ENCODE measurements around the gene SAPCD1.

Gene SAPCD1

GRCh38 chr6:31781244-31782125 is 19.0 kb downstream of the SAPCD1 start:
- H3K4me3 ChIP-seq (replicated peaks; ENCODE audit: low read depth, low read length) = no peak overlapping the region
- no peak for DNase-seq (ENCODE audit: low read depth)
- no peak for TF ChIP-seq CTCF (IDR thresholded peaks at IDR 0.05; ENCODE audit: low read length, missing control alignments)

DNA sequence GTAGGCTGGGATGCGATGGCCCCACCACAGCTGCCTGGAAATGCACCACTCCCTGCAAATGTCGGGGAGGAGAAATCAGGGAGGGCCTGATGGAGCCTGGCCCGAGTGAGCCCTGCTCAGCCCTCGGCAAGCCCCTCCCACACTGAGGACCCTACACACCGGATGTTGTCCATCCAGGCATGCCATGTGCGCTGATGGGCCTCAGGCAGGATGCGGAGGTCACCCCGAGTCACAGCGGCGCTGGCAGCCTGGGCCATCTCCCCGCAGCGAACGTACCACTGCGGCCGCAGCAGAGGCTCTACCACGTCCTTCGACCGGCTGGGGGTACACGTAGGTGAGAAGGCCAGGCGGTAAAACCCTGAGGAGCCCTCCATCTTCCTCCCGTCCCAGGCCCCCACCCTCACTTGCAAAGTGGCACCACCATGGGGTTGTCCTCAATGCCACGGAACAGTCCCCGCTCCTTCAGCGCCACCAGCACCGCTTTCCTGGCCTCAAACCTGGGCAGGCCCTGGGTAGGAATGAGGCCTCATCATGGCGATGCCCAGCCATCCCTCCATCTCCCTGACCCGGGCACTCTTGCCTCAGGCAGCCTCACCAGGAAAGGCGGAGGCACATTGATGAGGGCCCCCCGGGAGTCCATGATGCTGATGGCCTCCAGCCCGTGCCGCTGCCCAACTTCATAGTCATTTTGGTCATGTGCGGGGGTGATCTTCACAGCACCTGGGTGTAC is 19.8 kb downstream of the SAPCD1 start:
- TF ChIP-seq CTCF (IDR thresholded peaks at IDR 0.05; ENCODE audit: low read length, missing control alignments) = no peak
- no peak for DNase-seq (ENCODE audit: low read depth)
- H3K4me3 ChIP-seq (replicated peaks; ENCODE audit: low read depth, low read length) = no peak overlapping the region

DNA sequence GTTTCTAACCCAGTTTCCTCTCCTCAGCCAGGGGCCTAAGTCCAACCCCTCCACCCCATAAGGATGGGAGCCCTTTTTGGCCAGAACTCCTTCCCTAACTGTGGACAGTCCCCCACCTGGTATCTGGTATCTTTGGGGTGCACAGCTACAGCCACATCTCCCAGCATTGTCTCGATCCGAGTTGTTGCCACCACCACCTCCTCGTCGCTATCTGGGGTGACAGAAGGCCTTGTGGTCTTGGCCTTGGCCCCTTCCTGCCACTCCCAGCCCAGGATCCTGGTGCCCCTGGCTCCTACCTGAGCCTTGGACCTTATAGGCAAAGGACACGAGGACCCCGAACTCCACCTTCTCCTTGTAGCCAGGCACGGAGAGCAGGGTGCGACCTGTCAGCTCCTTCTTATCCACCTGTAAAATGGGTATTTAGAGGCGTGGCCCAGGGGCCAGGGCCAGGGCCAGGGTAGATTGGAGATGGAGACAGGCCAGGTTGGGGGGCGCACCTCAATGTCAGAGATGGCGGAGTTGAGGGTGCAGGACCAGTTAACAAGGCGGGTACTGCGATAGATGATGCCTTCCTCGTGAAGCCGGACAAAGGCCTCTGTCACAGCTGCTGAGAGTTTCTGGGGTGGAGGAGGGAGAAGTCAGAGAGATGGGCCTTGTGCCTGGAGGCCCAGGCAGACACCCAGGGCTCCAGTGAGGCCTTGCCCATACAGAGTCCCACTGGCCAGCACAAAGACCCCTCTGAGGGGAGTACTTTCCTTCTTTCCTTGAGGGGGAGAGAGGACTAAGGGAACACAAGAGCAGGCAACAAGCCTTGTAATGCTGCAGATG is 21.9 kb downstream of the SAPCD1 start:
- DNase-seq (ENCODE audit: low read depth) = no peak

GRCh38 chr6:31785475-31785874 is 23.0 kb downstream of the SAPCD1 start:
- no peak for DNase-seq (ENCODE audit: low read depth)
- no peak for TF ChIP-seq CTCF (IDR thresholded peaks at IDR 0.05; ENCODE audit: low read length, missing control alignments)

More for the DNA sequence above, 21.9 kb downstream of the SAPCD1 start:
- TF ChIP-seq CTCF (IDR thresholded peaks at IDR 0.05; ENCODE audit: low read length, missing control alignments) = no peak
- H3K4me3 ChIP-seq (replicated peaks; ENCODE audit: low read depth, low read length) = no peak overlapping the region

DNA sequence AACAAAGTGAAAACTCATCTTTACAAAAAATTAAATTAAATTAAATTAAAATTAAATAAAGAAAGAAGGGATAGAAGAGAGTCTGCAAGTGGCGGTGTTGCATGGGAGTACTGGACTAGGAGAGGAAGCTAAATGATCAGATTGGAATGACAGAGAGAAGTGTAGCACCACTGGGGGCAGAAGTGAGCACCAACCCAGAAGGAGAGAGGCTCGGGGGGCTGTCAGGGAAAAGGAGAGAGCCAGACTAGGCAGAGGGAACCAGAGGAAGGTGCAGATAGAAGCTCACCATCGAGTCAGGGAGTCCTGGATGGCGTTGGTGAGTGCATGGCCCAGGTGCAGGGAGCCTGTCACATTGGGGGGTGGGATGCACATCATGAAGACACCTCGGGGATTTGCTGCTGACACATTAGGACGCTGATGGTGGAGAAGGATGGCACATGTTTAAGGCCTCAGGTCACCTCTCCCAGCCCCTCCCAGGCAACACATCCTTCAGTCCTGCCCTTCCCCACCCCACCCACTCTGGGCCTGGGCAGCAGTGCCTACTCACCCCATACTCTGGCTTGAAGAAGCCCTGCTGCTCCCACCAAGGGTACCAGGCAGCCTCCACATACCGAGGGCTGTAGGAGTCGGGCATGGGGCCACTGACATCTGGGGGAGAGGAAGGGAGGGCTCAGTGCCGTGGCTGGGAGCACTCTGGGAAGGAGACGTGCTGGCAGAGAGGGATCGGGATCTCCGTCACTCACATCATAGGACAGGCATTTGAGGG is 29.1 kb downstream of the SAPCD1 start:
- no peak overlapping the region for H3K4me3 ChIP-seq (replicated peaks; ENCODE audit: low read depth, low read length)
- TF ChIP-seq CTCF (IDR thresholded peaks at IDR 0.05; ENCODE audit: low read length, missing control alignments) = peak; percentile 71
- peak; percentile 60 for DNase-seq (ENCODE audit: low read depth)

More at GRCh38 chr6:31785475-31785874, 23.0 kb downstream of the SAPCD1 start:
- no peak overlapping the region for H3K4me3 ChIP-seq (replicated peaks; ENCODE audit: low read depth, low read length)

DNA sequence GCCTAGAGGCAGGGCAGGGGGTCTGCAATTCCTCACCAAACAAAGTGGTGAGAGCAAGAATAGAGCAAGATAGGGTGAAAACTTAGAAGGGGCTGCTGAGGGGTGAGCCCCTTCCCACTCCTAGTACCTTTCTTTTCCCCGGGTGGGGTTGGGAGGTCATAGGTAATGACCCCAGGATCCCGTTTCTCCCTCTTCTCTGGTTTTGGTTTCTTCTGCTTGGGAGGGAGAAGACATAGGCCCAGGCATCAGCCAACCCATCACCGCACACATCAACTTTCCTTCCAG is 29.6 kb downstream of the SAPCD1 start:
- DNase-seq (ENCODE audit: low read depth) = no peak
- no peak for TF ChIP-seq CTCF (IDR thresholded peaks at IDR 0.05; ENCODE audit: low read length, missing control alignments)
- no peak overlapping the region for H3K4me3 ChIP-seq (replicated peaks; ENCODE audit: low read depth, low read length)
